SIG-M5 treated with dmso at 0.1 percent for 504 hours (cell line): ENCODE measurements around the gene PLEKHF1.
"Not testable (repeated sequence)": the region's sequence is repeated elsewhere in the genome, so short reads cannot be mapped to it uniquely, and the experiment has no call there.

Experiments
- DNase-seq: peaks from one replicate; lab custom pipeline; 2025; ENCODE audit not compliant: unreplicated experiment; lab: John Stamatoyannopoulos, UW

PLEKHF1 gene

GRCh38 chr19:29665215-29665825 is at the start of gene PLEKHF1:
Gene PLEKHF1 (plus strand): TSS chr19:29665461. CDS start chr19:29673840, 8,379 bp downstream.
- DNase-seq: peak; percentile 51

DNA sequence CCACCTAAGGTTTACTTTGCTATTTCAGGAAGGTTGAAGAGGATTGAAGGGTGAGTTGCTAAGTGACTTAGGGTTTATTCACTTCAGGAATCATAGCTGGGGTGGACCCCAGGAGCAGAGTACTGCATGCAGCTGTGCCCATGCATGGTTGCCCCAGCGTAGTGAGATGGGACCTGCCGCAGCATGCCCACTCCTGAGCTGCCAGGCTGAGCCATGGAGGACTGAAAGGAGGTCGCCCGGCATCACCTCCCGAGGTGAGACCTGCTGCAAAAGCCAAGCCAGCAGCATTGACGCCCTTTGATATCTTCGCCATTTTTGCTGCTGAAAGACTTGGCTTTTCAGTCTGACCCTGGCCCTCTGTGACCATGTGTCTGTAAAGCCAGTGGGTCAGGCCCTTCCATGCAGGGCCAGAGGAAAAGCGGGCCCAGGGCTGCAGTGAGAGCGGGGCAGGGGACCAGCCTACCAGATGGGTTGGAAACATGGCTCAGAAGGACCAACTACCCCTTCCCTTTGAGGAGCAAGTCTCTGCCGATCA is 49.3 kb upstream of the PLEKHF1 start:
- no peak for DNase-seq

GRCh38 chr19:29616541-29616940 is 48.7 kb upstream of the PLEKHF1 start:
- no peak for DNase-seq

- no peak for DNase-seq
Measured at GRCh38 chr19:29617366-29618266, 47.6 kb upstream of the PLEKHF1 start.

- no peak for DNase-seq
Measured at GRCh38 chr19:29618434-29618833, 46.8 kb upstream of the PLEKHF1 start.

DNA sequence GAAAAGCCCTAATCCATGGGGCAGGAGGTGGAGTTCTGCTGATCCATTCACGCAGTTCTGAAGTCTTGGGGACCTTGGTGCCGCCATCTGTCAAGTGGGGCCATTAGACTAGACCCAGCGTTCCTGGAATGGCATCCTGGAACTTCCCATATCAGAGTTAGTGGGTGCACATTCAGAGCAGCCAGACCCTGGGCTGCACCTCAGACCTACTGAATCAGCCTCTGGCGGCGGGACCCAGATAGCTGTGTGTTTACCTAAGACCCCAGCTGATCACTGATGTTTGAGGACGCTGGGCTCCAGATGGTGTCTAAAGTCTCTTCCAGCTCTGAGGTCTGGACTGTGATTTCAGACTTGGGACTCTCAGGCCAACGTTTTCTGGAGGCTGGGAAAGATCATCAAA is 46.4 kb upstream of the PLEKHF1 start:
- no peak for DNase-seq

- DNase-seq: no peak
Measured at GRCh38 chr19:29620931-29621351, 44.3 kb upstream of the PLEKHF1 start.

- peak; percentile 43 for DNase-seq
Measured at GRCh38 chr19:29622166-29623070, 42.8 kb upstream of the PLEKHF1 start.

DNA sequence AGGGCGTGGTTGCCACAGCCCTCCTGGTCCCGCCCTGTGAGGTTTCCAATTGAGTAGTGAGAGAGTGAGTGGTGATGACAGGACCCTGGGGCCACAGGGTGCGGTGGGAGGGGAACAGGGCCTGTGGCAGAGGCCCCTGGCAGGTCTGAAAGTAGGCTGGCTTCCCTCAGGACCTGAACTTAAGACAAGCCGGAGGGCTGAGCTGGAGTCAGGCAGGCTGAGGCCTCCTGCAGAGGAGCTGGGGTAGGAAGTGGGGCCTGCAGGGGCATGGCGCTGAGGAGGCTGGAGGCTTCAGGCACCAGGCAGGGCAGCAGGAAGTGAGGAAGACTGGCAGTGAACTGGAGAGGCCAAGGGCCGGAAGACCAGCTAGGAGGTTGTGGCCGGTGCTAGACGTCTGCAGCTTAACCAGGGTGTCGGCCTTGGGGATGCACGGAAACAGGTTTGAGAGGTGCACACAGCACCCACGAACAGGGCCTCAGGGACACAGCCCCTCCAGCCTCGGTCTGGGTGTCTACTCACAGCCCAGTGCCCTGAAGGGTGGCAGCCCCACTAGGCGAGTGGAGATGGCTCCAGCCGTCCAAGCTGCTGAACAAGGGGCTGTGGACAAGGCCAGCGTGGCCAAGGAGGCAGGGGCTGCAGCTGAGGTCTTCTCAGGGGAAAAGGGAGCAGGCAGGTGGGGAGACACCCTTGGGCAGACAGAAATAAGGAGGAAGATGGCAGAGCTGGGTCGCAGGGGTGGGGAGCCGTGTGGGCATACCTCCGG is 41.4 kb upstream of the PLEKHF1 start:
- DNase-seq: no peak

DNA sequence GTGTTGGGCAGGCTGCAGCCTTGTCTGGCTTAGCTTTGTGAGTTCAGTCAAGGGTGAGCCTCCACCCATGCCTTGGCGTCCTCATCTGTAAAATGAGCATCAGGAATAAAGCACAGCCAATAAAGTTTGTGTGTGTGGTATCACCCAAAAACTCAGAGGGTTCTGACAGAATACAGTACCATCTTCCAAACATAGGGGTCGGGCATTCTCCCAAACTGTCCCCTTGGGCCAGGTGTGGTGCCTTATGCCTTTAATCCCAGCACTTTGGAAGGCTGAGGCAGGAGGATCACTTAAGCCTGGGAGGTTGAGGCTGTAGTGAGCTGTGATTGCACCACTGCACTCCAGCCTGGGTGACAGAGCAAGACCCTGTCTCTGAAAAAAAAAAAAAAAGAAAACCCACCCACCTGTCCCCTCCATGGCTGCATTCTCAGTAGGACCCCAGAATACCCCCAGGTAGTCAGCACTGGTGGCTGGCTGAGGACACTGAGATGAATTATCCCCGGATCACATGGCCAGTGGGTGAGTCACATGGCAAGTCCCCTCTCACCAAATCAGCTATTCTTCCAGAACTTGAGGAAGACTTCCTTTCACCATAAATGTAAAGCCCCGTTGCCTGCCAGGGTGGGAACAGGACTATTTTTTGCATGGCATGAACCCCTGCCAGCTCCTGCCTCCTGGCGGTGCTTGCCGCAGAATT is 40.6 kb upstream of the PLEKHF1 start:
- no peak for DNase-seq

DNA sequence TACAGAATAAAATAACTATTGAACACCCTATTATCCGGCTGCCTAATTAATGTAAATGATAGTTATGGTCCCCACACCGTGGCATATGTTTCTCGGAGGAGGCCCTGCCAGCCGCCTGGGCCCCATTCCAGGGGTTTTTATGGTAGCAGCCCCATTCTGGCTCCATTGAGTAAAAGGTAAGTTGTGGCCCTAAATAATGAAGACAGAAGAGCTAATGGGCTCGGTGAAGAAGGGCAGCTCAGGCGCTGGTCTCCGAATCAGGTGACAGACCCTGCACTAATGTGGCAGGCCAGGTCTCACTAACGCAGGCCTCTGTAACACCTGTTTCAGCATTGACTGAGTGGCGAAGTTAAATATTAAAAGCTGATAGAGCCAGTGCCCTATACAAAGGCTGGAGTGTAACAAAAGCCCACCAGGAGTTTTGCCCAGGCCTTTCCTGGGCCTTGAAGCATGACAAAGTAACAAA is 40.0 kb upstream of the PLEKHF1 start:
- DNase-seq: no peak

- no peak for DNase-seq
Measured at GRCh38 chr19:29626386-29626785, 38.9 kb upstream of the PLEKHF1 start.

- DNase-seq: not testable (repeated sequence)
Measured at GRCh38 chr19:29626832-29627231, 38.4 kb upstream of the PLEKHF1 start.

GRCh38 chr19:29628661-29629385 is 36.4 kb upstream of the PLEKHF1 start:
- DNase-seq: no peak

GRCh38 chr19:29629836-29630534 is 35.3 kb upstream of the PLEKHF1 start:
- no peak for DNase-seq

GRCh38 chr19:29630655-29631054 is 34.6 kb upstream of the PLEKHF1 start:
- DNase-seq: no peak

DNA sequence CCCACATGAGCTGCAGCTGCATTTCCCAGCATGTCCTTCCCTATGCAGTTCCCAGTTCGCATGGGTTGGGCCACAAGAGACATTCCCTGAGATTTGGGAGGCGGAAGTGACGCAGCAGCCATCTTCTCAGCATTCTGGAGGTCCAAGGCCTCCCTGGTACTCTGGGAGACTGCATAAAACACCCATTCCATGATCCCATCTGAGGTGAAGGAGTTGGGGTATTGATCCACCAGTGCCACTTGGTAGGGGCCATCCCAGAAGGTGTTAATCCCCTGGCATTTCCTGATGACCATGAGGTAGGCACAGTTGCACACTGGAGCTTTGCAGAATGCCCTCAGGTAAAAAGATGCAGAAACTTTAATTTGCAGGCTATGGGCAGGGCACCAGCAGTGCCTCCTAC is 33.8 kb upstream of the PLEKHF1 start:
- no peak for DNase-seq

DNA sequence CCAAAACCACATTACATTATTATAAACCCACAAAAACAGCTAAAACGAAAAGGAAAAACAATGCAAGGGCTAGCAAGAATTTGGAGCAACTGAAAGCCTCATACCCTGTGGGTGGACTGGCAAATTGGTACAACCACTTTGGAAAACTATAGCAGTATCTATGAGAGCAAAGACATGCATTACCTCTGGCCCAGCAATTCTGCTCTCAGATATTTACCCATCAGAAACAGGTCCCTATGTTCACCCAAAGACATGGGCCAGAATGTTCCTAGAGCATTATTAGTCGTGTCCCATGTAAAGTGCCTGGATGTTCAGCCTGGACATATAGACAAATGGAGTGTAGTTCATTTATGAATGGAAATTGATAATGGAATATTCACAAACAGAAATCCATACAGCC is 31.3 kb upstream of the PLEKHF1 start:
- no peak for DNase-seq
